ENCODE results near the gene CDK17.
"Not testable (repeated sequence)": the region's sequence is repeated elsewhere in the genome, so short reads cannot be mapped to it uniquely, and the experiment has no call there.

The CDK17 gene

GRCh38 chr12:96354326-96354725 lies 45.9 kb downstream of the CDK17 start:
- ChIA-PET CTCF (interaction anchor here (3.5 kb wide), 1 partner anchor 8 kb away, joined by 9 read pairs; no protein-coding TSS in a partner anchor), POLR2A (no interaction called here)
- TF ChIP-seq CTCF (IDR thresholded peaks at IDR 0.05; ENCODE audit: control extremely low read depth, extremely low read depth, low read depth, missing control alignments): no peak
- no peak for DNase-seq (ENCODE audit: extremely low spot score)

DNA sequence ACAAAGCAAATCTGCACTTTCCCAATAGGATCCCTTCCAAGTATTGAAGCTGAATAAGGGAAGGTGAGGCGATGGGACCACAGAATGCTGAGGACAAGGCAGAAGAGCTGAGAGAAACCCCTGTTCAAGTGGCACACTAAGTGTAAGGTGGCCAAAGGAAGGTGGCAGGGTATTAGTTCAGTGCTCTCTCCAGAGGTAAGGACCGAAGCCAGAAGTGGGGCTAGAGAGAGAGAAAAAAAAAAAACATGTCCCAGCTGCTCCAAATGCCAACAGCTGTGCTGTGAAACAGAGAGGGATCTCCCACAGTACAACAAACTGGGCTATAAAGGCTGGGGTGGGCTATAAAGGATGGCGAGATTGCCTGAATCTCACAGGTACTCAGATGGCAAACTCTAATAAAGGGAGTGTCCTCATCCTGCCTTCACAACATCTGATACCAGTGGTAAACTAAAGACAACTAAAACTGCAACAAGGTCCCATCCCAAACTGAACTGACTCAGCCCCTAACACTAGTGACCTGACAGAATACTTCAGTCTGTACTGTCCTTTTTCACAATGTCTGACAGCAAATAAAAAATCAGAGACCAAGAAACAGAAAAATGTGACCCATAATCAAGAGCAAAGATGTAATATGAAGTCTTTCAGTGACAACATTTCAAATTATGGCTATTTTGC lies 47.9 kb downstream of the CDK17 start:
- no peak for TF ChIP-seq CTCF (IDR thresholded peaks at IDR 0.05; ENCODE audit: control extremely low read depth, extremely low read depth, low read depth, missing control alignments)
- no peak for DNase-seq (ENCODE audit: extremely low spot score)
- ChIA-PET POLR2A (no interaction called here), CTCF (interaction anchor here (1.2 to 3.5 kb wide), 3 partner anchors 10 to 18 kb away, joined by 3 to 9 read pairs (median 3); no protein-coding TSS in a partner anchor)

DNA sequence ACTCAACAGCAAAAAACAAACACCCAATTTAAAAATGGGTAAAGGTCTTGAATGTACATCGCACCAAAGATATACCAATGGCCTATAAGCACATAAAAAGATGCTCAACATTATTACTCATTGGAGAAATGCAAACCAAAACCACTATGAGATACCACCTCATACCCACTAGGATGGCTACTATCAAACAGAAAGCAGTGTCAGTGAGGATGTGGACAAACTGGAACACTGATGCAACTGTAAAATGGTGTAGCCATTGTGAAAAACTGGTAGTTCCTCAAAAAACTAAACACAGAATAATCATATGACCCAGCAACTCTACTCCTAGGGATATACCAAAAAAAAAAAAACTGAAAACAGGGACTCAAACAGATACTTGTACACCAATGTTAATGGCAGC lies 49.3 kb downstream of the CDK17 start:
- no peak for DNase-seq (ENCODE audit: extremely low spot score)
- TF ChIP-seq CTCF (IDR thresholded peaks at IDR 0.05; ENCODE audit: control extremely low read depth, extremely low read depth, low read depth, missing control alignments): no peak
- ChIA-PET CTCF (no interaction called here), POLR2A (interaction anchor here (0.7 kb wide), 1 partner anchor 1108 kb away, joined by 3 read pairs; no protein-coding TSS in a partner anchor)

GRCh38 chr12:96347130-96347699 lies 53.0 kb downstream of the CDK17 start:
- TF ChIP-seq CTCF (IDR thresholded peaks at IDR 0.05; ENCODE audit: control extremely low read depth, extremely low read depth, low read depth, missing control alignments): no peak
- no peak for DNase-seq (ENCODE audit: extremely low spot score)
- ChIA-PET CTCF (interaction anchor here (0.7 to 2.0 kb wide), 7 partner anchors 10 to 64 kb away, joined by 3 to 6 read pairs (median 4); partner anchors contain the start of gene CDK17), POLR2A (no interaction called here)

- DNase-seq (ENCODE audit: extremely low spot score); POLR2A ChIA-PET: not testable (repeated sequence)
- CTCF ChIA-PET: interaction anchor here (0.9 to 2.0 kb wide), 4 partner anchors 11 to 53 kb away, joined by 3 to 6 read pairs (median 4); partner anchors contain the start of gene CDK17
Measured at GRCh38 chr12:96346716-96347115, 53.5 kb downstream of the CDK17 start.

- no peak for TF ChIP-seq CTCF (IDR thresholded peaks at IDR 0.05; ENCODE audit: control extremely low read depth, extremely low read depth, low read depth, missing control alignments)
Measured at GRCh38 chr12:96344124-96344695, 56.0 kb downstream of the CDK17 start.

More at GRCh38 chr12:96344124-96344695, 56.0 kb downstream of the CDK17 start:
- CTCF ChIA-PET: interaction anchor here (0.6 to 3.5 kb wide), 5 partner anchors 17 to 1251 kb away, joined by 3 to 14 read pairs (median 4); no protein-coding TSS in a partner anchor
- DNase-seq (ENCODE audit: extremely low spot score): no peak
- POLR2A ChIA-PET: no interaction called here
